ENCODE data around the gene ARHGEF37.
"Not testable (repeated sequence)": the region's sequence is repeated elsewhere in the genome, so short reads cannot be mapped to it uniquely, and the experiment has no call there.

Gene ARHGEF37

DNA sequence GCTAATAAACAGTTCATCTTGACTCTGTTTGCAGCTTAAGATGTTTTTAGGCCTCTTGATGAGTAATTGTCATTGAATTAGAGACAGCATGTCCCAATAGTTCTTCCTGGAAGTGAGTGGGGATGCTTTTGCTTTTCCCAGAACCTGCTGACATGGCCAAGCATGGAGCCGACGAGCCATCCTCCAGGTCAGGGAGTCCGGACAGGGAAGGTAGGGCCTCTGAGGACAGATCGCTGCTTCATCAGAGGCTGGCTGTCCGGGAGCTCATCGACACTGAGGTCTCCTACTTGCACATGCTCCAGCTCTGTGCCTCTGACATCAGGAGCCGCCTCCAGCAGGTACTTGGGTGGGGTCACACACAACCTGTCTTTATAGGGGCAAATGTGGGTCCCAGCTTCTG is 16.3 kb downstream of the ARHGEF37 start:
- no peak for TF ChIP-seq EZH2phosphoT487 (IDR thresholded peaks at IDR 0.05; ENCODE audit: borderline replicate concordance)
- TF ChIP-seq, protein P1, sequence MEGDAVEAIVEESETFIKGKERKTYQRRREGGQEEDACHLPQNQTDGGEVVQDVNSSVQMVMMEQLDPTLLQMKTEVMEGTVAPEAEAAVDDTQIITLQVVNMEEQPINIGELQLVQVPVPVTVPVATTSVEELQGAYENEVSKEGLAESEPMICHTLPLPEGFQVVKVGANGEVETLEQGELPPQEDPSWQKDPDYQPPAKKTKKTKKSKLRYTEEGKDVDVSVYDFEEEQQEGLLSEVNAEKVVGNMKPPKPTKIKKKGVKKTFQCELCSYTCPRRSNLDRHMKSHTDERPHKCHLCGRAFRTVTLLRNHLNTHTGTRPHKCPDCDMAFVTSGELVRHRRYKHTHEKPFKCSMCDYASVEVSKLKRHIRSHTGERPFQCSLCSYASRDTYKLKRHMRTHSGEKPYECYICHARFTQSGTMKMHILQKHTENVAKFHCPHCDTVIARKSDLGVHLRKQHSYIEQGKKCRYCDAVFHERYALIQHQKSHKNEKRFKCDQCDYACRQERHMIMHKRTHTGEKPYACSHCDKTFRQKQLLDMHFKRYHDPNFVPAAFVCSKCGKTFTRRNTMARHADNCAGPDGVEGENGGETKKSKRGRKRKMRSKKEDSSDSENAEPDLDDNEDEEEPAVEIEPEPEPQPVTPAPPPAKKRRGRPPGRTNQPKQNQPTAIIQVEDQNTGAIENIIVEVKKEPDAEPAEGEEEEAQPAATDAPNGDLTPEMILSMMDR (conservative IDR thresholded peaks at IDR 0.05; ENCODE audit: low read length): no peak
- Histone ChIP-seq H3K9me2 (replicated peaks; ENCODE audit: low read depth, low read length) (no peaks in the 10 kb centered on the region), H3K9me3 (ENCODE audit: insufficient read depth, low read depth, low read length) (no peaks in the 10 kb centered on the region), H3K4me2 (ENCODE audit: low read depth, low read length, poor library complexity, severe bottlenecking) (no peak overlapping the region), H2AFZ (ENCODE audit: low read length) (no peak overlapping the region), H3K27me3 (ENCODE audit: insufficient read depth, low read length, poor library complexity, severe bottlenecking) (no peaks in the 10 kb centered on the region), H3K4me1 (ENCODE audit: insufficient read depth, low read length, poor library complexity, severe bottlenecking) (peaks cover 6% of the 10 kb centered on the region), H3K9ac (ENCODE audit: low read depth, low read length, poor library complexity, severe bottlenecking) (no peak overlapping the region), H3K4me3 (ENCODE audit: low read length, poor library complexity, severe bottlenecking) (no peak overlapping the region), H3F3A (ENCODE audit: low read depth) (no peaks in the 10 kb centered on the region), H3K79me2 (ENCODE audit: insufficient read depth, low read length) (no peaks in the 10 kb centered on the region), H4K20me1 (ENCODE audit: insufficient read depth, low read length, poor library complexity, severe bottlenecking) (no peaks in the 10 kb centered on the region), H3K36me3 (ENCODE audit: insufficient read depth, low read length) (no peaks in the 10 kb centered on the region)

DNA sequence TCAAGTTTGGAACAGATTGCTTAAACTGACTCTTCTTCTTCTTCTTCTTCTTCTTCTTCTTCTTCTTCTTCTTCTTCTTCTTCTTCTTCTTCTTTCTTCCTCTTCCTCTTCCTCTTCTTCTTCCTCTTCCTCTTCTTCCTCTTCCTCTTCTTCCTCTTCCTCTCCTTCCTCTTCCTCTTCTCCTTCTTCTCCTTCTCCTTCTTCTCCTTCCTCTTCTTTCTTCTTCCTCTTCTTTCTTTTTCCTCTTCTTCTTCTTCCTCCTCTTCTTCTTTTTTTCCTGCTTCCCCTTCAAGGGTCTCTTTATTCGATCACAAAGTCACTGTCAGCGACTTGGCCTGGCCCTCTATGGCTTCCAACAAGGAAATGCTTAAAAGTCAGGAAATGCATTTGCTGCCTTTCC is 16.9 kb downstream of the ARHGEF37 start:
- H2AFZ ChIP-seq (ENCODE audit: low read length); H4K20me1 ChIP-seq (ENCODE audit: insufficient read depth, low read length, poor library complexity, severe bottlenecking); H3K27me3 ChIP-seq (ENCODE audit: insufficient read depth, low read length, poor library complexity, severe bottlenecking); H3K4me1 ChIP-seq (ENCODE audit: insufficient read depth, low read length, poor library complexity, severe bottlenecking); H3K9me3 ChIP-seq (ENCODE audit: insufficient read depth, low read depth, low read length); H3K4me2 ChIP-seq (ENCODE audit: low read depth, low read length, poor library complexity, severe bottlenecking); H3K4me3 ChIP-seq (ENCODE audit: low read length, poor library complexity, severe bottlenecking); H3K36me3 ChIP-seq (ENCODE audit: insufficient read depth, low read length); H3F3A ChIP-seq (ENCODE audit: low read depth); H3K9me2 ChIP-seq (replicated peaks; ENCODE audit: low read depth, low read length); H3K79me2 ChIP-seq (ENCODE audit: insufficient read depth, low read length); H3K9ac ChIP-seq (ENCODE audit: low read depth, low read length, poor library complexity, severe bottlenecking): not testable (repeated sequence)

DNA sequence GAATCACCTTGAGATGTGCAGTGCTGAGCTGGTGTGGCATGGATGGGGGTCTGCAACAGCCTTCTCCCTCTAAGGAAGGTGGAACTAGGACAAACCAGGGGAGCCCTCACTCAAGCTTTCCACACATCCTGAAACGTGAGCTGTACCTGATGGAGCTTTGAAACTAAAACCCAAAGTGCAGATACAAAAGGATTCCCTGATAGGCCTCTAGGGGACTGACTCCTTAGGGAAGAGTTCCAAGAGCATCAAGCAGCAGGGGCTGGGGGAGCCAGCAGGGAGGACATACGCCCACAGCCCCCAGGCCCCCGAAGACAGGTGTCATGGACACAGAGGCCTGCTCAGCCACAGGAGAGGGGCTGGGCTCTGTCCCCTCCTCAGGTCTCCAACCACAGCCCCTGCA is 17.7 kb downstream of the ARHGEF37 start:
- H3K27me3 ChIP-seq (ENCODE audit: insufficient read depth, low read length, poor library complexity, severe bottlenecking): no peaks in the 10 kb centered on the region
- H3F3A ChIP-seq (ENCODE audit: low read depth): no peaks in the 10 kb centered on the region
- H3K9ac ChIP-seq (ENCODE audit: low read depth, low read length, poor library complexity, severe bottlenecking): no peak overlapping the region
- no peak overlapping the region for H2AFZ ChIP-seq (ENCODE audit: low read length)
- no peak overlapping the region for H3K4me2 ChIP-seq (ENCODE audit: low read depth, low read length, poor library complexity, severe bottlenecking)
- no peak for TF ChIP-seq EZH2phosphoT487 (IDR thresholded peaks at IDR 0.05; ENCODE audit: borderline replicate concordance)
- TF ChIP-seq, protein P1 (conservative IDR thresholded peaks at IDR 0.05; ENCODE audit: low read length): no peak
- no peaks in the 10 kb centered on the region for H3K9me2 ChIP-seq (replicated peaks; ENCODE audit: low read depth, low read length)
- no peak overlapping the region for H3K4me3 ChIP-seq (ENCODE audit: low read length, poor library complexity, severe bottlenecking)
- H3K79me2 ChIP-seq (ENCODE audit: insufficient read depth, low read length): no peaks in the 10 kb centered on the region
- H4K20me1 ChIP-seq (ENCODE audit: insufficient read depth, low read length, poor library complexity, severe bottlenecking): no peaks in the 10 kb centered on the region
- H3K36me3 ChIP-seq (ENCODE audit: insufficient read depth, low read length): no peaks in the 10 kb centered on the region
- no peaks in the 10 kb centered on the region for H3K9me3 ChIP-seq (ENCODE audit: insufficient read depth, low read depth, low read length)
- H3K4me1 ChIP-seq (ENCODE audit: insufficient read depth, low read length, poor library complexity, severe bottlenecking): peaks cover 6% of the 10 kb centered on the region

DNA sequence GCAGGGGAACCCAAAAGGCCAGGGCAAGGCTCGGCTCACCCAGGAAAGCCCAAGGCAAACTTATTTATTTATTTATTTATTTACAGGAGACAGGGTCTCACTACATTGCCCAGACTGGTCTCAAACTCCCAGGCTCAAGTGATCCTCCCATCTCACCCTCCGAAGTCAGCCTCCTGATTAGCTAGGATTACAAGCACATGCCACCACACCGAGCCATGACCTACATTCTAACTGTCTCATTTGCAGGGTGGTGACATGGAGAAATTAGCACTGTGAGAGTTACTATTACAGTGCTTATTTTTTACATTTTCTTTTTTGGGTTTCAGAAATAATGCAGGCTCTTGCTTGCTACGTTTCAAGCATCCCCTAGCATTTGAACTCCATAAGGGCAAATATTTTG is 18.1 kb downstream of the ARHGEF37 start:
- H2AFZ ChIP-seq (ENCODE audit: low read length): no peak overlapping the region
- no peaks in the 10 kb centered on the region for H3K27me3 ChIP-seq (ENCODE audit: insufficient read depth, low read length, poor library complexity, severe bottlenecking)
- H3K36me3 ChIP-seq (ENCODE audit: insufficient read depth, low read length): no peaks in the 10 kb centered on the region
- TF ChIP-seq, protein P1 (conservative IDR thresholded peaks at IDR 0.05; ENCODE audit: low read length): no peak
- no peaks in the 10 kb centered on the region for H4K20me1 ChIP-seq (ENCODE audit: insufficient read depth, low read length, poor library complexity, severe bottlenecking)
- no peaks in the 10 kb centered on the region for H3K79me2 ChIP-seq (ENCODE audit: insufficient read depth, low read length)
- peaks cover 6% of the 10 kb centered on the region for H3K4me1 ChIP-seq (ENCODE audit: insufficient read depth, low read length, poor library complexity, severe bottlenecking)
- H3K9me3 ChIP-seq (ENCODE audit: insufficient read depth, low read depth, low read length): no peaks in the 10 kb centered on the region
- H3K4me3 ChIP-seq (ENCODE audit: low read length, poor library complexity, severe bottlenecking): no peak overlapping the region
- H3K9me2 ChIP-seq (replicated peaks; ENCODE audit: low read depth, low read length): no peaks in the 10 kb centered on the region
- no peaks in the 10 kb centered on the region for H3F3A ChIP-seq (ENCODE audit: low read depth)
- no peak overlapping the region for H3K4me2 ChIP-seq (ENCODE audit: low read depth, low read length, poor library complexity, severe bottlenecking)
- H3K9ac ChIP-seq (ENCODE audit: low read depth, low read length, poor library complexity, severe bottlenecking): no peak overlapping the region

All from Loucy (cell line).